ENCODE results near the gene CTSF. TPM values are rescaled to one million over a fixed set of nuclear protein-coding genes. Genes with fewer than 3 reads are reported as not detected.

The CTSF gene
- total RNA-seq, 1 experiment from 2014 or later = 11.8 TPM

GRCh38 chr11:66581261-66581660 lies 12.9 kb upstream of the CTSF start:
- H3K27ac Mint-ChIP-seq (ENCODE audit: low read depth, unreplicated experiment) = no peak overlapping the region
- no peak overlapping the region for H3K4me3 Mint-ChIP-seq (ENCODE audit: unreplicated experiment)
- no peak for TF ChIP-seq CTCF (IDR thresholded peaks at IDR 0.05; ENCODE audit: unreplicated experiment)
- ChIA-PET CTCF (interaction anchor here (1.1 to 1.2 kb wide), 2 partner anchors 11 to 97 kb away, joined by 3 to 4 read pairs; partner anchors contain the start of gene RBM4B), POLR2A (interaction anchor here (0.7 to 1.8 kb wide), 7 partner anchors 13 to 96 kb away, joined by 3 to 6 read pairs (median 3); partner anchors contain the start of genes CTSF and RBM4B)
- no peak for DNase-seq (ENCODE audit: unreplicated experiment)
- peaks cover 7% of the 10 kb centered on the region for H3K4me1 Mint-ChIP-seq (ENCODE audit: insufficient read depth, unreplicated experiment)
- no TSS peak for BruUV-seq (replicated peaks)
- intact Hi-C loops (cut with micrococcal nuclease) = no loop called here
- H3K9me3 Mint-ChIP-seq (ENCODE audit: unreplicated experiment) = peaks cover 7% of the 10 kb centered on the region
- H3K36me3 Mint-ChIP-seq (ENCODE audit: insufficient read depth, unreplicated experiment) = no peaks in the 10 kb centered on the region
- peaks cover 7% of the 10 kb centered on the region for H3K27me3 Mint-ChIP-seq (ENCODE audit: insufficient read depth, unreplicated experiment)

- BruUV-seq (replicated peaks) = no TSS peak
Observed at GRCh38 chr11:66580803-66581202, 12.4 kb upstream of the CTSF start.

GRCh38 chr11:66579017-66579606 lies 10.7 kb upstream of the CTSF start:
- CTCF ChIA-PET = interaction anchor here (0.6 to 2.8 kb wide), 5 partner anchors 10 to 197 kb away, joined by 3 to 19 read pairs (median 4); partner anchors contain the start of gene RBM4B
- no peaks in the 10 kb centered on the region for H3K36me3 Mint-ChIP-seq (ENCODE audit: insufficient read depth, unreplicated experiment)
- TF ChIP-seq CTCF (IDR thresholded peaks at IDR 0.05; ENCODE audit: unreplicated experiment) = peak; percentile 79
- no peak overlapping the region for H3K27ac Mint-ChIP-seq (ENCODE audit: low read depth, unreplicated experiment)
- BruUV-seq (replicated peaks) = no TSS peak
- peak; percentile 73 for DNase-seq (ENCODE audit: unreplicated experiment)
- POLR2A ChIA-PET = interaction anchor here (0.6 to 3.0 kb wide), 4 partner anchors 10 to 99 kb away, joined by 3 to 19 read pairs (median 8); partner anchors contain the start of genes CTSF, RBM4 and RBM4B
- H3K4me1 Mint-ChIP-seq (ENCODE audit: insufficient read depth, unreplicated experiment) = peaks cover 14% of the 10 kb centered on the region
- peaks cover 7% of the 10 kb centered on the region for H3K9me3 Mint-ChIP-seq (ENCODE audit: unreplicated experiment)
- intact Hi-C loops (cut with micrococcal nuclease) = loop anchor here (1.0 to 5.0 kb wide), 2 partner anchors 63 to 99 kb away; no protein-coding TSS in a partner anchor
- H3K4me3 Mint-ChIP-seq (ENCODE audit: unreplicated experiment) = no peak overlapping the region
- H3K27me3 Mint-ChIP-seq (ENCODE audit: insufficient read depth, unreplicated experiment) = peaks cover 28% of the 10 kb centered on the region

More at GRCh38 chr11:66580803-66581202, 12.4 kb upstream of the CTSF start:
- H3K4me1 Mint-ChIP-seq (ENCODE audit: insufficient read depth, unreplicated experiment) = peaks cover 7% of the 10 kb centered on the region
- TF ChIP-seq CTCF (IDR thresholded peaks at IDR 0.05; ENCODE audit: unreplicated experiment) = no peak
- H3K27me3 Mint-ChIP-seq (ENCODE audit: insufficient read depth, unreplicated experiment) = peaks cover 11% of the 10 kb centered on the region
- H3K9me3 Mint-ChIP-seq (ENCODE audit: unreplicated experiment) = peaks cover 7% of the 10 kb centered on the region
- ChIA-PET POLR2A (interaction anchor here (0.7 to 1.8 kb wide), 8 partner anchors 9 to 96 kb away, joined by 3 to 6 read pairs (median 3); partner anchors contain the start of genes CTSF and RBM4B), CTCF (interaction anchor here (1.1 to 1.2 kb wide), 2 partner anchors 10 to 97 kb away, joined by 3 to 4 read pairs; partner anchors contain the start of gene RBM4B)
- no peaks in the 10 kb centered on the region for H3K36me3 Mint-ChIP-seq (ENCODE audit: insufficient read depth, unreplicated experiment)
- H3K4me3 Mint-ChIP-seq (ENCODE audit: unreplicated experiment) = no peak overlapping the region
- intact Hi-C loops (cut with micrococcal nuclease) = no loop called here
- no peak overlapping the region for H3K27ac Mint-ChIP-seq (ENCODE audit: low read depth, unreplicated experiment)
- peak; percentile 43 for DNase-seq (ENCODE audit: unreplicated experiment)

- Mint-ChIP-seq H3K27me3 (ENCODE audit: insufficient read depth, unreplicated experiment) (peaks cover 26% of the 10 kb centered on the region), H3K36me3 (ENCODE audit: insufficient read depth, unreplicated experiment) (no peaks in the 10 kb centered on the region), H3K9me3 (ENCODE audit: unreplicated experiment) (no peaks in the 10 kb centered on the region), H3K4me3 (ENCODE audit: unreplicated experiment) (no peak overlapping the region), H3K4me1 (ENCODE audit: insufficient read depth, unreplicated experiment) (peaks cover 14% of the 10 kb centered on the region), H3K27ac (ENCODE audit: low read depth, unreplicated experiment) (no peak overlapping the region)
- BruUV-seq (replicated peaks) = no TSS peak
- intact Hi-C loops (cut with micrococcal nuclease) = no loop called here
- ChIA-PET CTCF (interaction anchor here (1.4 kb wide), 1 partner anchor 10 kb away, joined by 3 read pairs; no protein-coding TSS in a partner anchor), POLR2A (no interaction called here)
- DNase-seq (ENCODE audit: unreplicated experiment) = no peak
- TF ChIP-seq CTCF (IDR thresholded peaks at IDR 0.05; ENCODE audit: unreplicated experiment) = no peak
Observed at GRCh38 chr11:66570850-66571180, 2.4 kb upstream of the CTSF start.

Data from MCF 10A (cell line).